Panc1 (cell line): Measurements from ENCODE around the gene NTM. TPM values are rescaled to one million over a fixed set of nuclear protein-coding genes. Genes with fewer than 3 reads are reported as not detected.

ENCODE experiments used
- ATAC-seq: fragments of 200-7000 bp; cut with Tn5 transposase; 2 replicates; pipeline ENCODE4 v1.9.1; 2020; ENCODE audit warnings: mild to moderate bottlenecking, moderate library complexity
- BruUV-seq: library from RNA; stranded (reverse); fragments of 400-500 nt; replicated peaks from 2 replicates; lab custom pipeline; 2021; lab: Mats Ljungman, UMichigan
- CTCF ChIA-PET: fragments of 300-600 bp; sonication (Branson Sonifier 250); formaldehyde crosslinking; loops from one replicate; lab custom pipeline; 2022; ENCODE audit warnings: antibody characterized with exemption; lab: Charles Lee
- POLR2A ChIA-PET: fragments of 300-600 bp; sonication (Branson Sonifier 250); formaldehyde crosslinking; loops from one replicate; lab custom pipeline; 2022; ENCODE audit warnings: antibody characterized with exemption; lab: Charles Lee
- DNase-seq: peaks from one replicate; pipeline ENCODE4 v3.0.0-alpha.2; 2010; ENCODE audit warnings: low read depth, low spot score
- H3K27ac ChIP-seq: 2 replicates; pipeline ENCODE4 v1.5.1; 2011; ENCODE audit warnings: mild to moderate bottlenecking, low read length, inconsistent platforms
- H3K27me3 ChIP-seq: fragments of 200-500 bp; sonication (Bioruptor generic); 2 replicates; pipeline ENCODE4 v1.6.0; 2014; ENCODE audit warnings: low read length, inconsistent platforms; ENCODE audit not compliant: control insufficient read depth, insufficient read depth
- H3K36me3 ChIP-seq: fragments of 200-500 bp; sonication (Bioruptor generic); 2 replicates; pipeline ENCODE4 v1.5.1; 2014; ENCODE audit warnings: inconsistent platforms, mild to moderate bottlenecking, low read length, moderate library complexity; ENCODE audit not compliant: control insufficient read depth, insufficient read depth
- H3K4me1 ChIP-seq: 2 replicates; pipeline ENCODE4 v1.5.1; 2011; ENCODE audit warnings: inconsistent platforms, mild to moderate bottlenecking, low read length, moderate library complexity; ENCODE audit not compliant: control insufficient read depth, insufficient read depth
- H3K4me3 ChIP-seq, 2 experiments: 2 replicates each; pipeline ENCODE4 v1.5.1; 2011 to 2012; ENCODE audit warnings: low read depth in 2 of 2, low read length in 2 of 2, mild to moderate bottlenecking in 2 of 2, inconsistent platforms in 1 of 2, moderate library complexity in 1 of 2
- H3K9me3 ChIP-seq: fragments of 200-500 bp; sonication (Bioruptor generic); 2 replicates; pipeline ENCODE4 v1.5.1; 2014; ENCODE audit warnings: low read depth, mild to moderate bottlenecking, inconsistent platforms, low read length, moderate library complexity; ENCODE audit not compliant: control insufficient read depth, insufficient read depth
- POLR2AphosphoS5 ChIP-seq: IDR thresholded peaks from 2 replicates; pipeline ENCODE4 v1.6.1; 2012; ENCODE audit warnings: mild to moderate bottlenecking, low read depth, low read length, moderate library complexity
- SIN3A ChIP-seq: IDR thresholded peaks from 2 replicates; pipeline ENCODE4 v1.6.1; 2012; ENCODE audit warnings: low read depth, mild to moderate bottlenecking, low read length, moderate library complexity, borderline replicate concordance; ENCODE audit not compliant: insufficient read depth
- TCF7L2 ChIP-seq: IDR thresholded peaks from 2 replicates; pipeline ENCODE4 v1.6.1; 2011; ENCODE audit warnings: mild to moderate bottlenecking, low read depth, low read length, inconsistent platforms
- in situ Hi-C: cut with HindIII; loops from 2 replicates; pipeline ENCODE4 v1.10.0; 2016; ENCODE audit warnings: low sequenced_read_pairs, low pct_unique_long_range_greater_than_20kb
- intact Hi-C: fragments of 100-400 bp; cut with micrococcal nuclease; formaldehyde crosslinking; loops from one replicate; pipeline ENCODE4 v1.10.0; 2022; ENCODE audit not compliant: unreplicated experiment
- total RNA-seq: library from RNA; stranded (reverse); gene quantifications from one replicate; pipeline ENCODE4 v1.2.1, GENCODE V29; 2021; ENCODE audit not compliant: unreplicated experiment
- TF ChIP-seq, protein P1 (sequence below), 2 experiments: IDR thresholded peaks; 2 replicates each; pipeline ENCODE4 v1.6.1; 2011 to 2012; ENCODE audit warnings: low read depth in 2 of 2, control low read depth in 1 of 2, low read length in 1 of 2, mild to moderate bottlenecking in 1 of 2, moderate library complexity in 1 of 2; ENCODE audit not compliant: insufficient read depth in 1 of 2
- TF ChIP-seq, protein P2 (sequence below): fragments of 450-650 bp; IDR thresholded peaks from 2 replicates; pipeline ENCODE4 v1.5.1; 2017; ENCODE audit warnings: mild to moderate bottlenecking

The NTM gene
- total RNA-seq, 1 experiment from 2014 or later = 0.10 TPM

DNA sequence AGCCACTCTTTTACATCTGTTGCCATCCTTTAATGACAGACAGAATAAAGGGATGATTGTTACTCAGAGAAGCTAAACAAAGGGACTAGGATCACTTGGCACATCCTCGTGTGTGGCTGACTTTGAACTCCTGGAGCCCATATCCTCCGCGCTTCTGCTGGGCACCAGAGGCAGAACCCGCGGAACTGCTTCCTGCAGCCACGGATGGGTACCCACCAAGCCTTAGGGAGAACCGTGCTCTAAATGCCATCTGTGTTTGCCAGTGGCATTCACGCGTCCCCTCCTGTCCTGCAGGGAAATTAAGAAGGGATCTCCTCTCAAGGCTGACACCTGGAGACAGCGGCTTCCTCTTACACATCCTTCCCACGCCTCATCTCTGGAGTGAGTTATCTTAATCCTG lies 294.4 kb downstream of the NTM start:
- peaks cover 6% of the 10 kb centered on the region for H3K27me3 ChIP-seq

DNA sequence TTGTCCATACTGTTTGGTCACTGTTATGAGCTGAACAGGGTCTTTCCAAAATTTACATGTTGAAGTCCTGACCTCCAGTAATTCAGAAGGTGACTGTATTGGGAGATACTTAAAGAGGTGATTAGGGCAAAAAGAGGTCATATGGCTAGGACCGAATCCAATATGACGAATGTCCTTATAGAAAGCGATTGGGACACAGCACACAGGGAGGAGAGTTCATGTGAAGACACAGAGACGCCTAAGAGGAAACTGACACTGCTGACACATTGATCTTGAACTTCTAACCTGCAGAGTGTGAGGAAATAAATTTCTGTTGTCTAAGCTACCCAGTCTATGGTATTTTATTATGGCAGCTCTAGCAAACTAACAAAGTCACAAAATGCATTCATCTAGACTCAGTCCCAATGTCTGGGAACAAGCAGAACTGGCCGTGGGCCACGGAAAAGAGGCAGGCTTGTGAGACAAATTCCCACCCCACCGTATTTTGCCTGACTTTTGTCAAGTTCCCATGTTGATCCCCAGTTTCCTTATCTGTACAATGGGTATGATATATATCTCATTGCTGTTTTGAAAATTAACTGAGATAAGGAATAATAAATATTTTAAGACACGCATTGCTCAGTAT lies 295.0 kb downstream of the NTM start:
- BruUV-seq = no TSS peak
- Histone ChIP-seq H3K4me3 (no peak overlapping the region), H3K9me3 (no peaks in the 10 kb centered on the region), H3K27me3 (peaks cover 3% of the 10 kb centered on the region), H3K36me3 (no peaks in the 10 kb centered on the region), H3K4me1 (no peaks in the 10 kb centered on the region), H3K27ac (no peak overlapping the region)
- in situ Hi-C loops = no loop called here
- ChIA-PET POLR2A (no interaction called here), CTCF (no interaction called here)
- TF ChIP-seq, protein P1, sequence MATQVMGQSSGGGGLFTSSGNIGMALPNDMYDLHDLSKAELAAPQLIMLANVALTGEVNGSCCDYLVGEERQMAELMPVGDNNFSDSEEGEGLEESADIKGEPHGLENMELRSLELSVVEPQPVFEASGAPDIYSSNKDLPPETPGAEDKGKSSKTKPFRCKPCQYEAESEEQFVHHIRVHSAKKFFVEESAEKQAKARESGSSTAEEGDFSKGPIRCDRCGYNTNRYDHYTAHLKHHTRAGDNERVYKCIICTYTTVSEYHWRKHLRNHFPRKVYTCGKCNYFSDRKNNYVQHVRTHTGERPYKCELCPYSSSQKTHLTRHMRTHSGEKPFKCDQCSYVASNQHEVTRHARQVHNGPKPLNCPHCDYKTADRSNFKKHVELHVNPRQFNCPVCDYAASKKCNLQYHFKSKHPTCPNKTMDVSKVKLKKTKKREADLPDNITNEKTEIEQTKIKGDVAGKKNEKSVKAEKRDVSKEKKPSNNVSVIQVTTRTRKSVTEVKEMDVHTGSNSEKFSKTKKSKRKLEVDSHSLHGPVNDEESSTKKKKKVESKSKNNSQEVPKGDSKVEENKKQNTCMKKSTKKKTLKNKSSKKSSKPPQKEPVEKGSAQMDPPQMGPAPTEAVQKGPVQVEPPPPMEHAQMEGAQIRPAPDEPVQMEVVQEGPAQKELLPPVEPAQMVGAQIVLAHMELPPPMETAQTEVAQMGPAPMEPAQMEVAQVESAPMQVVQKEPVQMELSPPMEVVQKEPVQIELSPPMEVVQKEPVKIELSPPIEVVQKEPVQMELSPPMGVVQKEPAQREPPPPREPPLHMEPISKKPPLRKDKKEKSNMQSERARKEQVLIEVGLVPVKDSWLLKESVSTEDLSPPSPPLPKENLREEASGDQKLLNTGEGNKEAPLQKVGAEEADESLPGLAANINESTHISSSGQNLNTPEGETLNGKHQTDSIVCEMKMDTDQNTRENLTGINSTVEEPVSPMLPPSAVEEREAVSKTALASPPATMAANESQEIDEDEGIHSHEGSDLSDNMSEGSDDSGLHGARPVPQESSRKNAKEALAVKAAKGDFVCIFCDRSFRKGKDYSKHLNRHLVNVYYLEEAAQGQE (IDR thresholded peaks at IDR 0.05; ENCODE audit: insufficient read depth in 1 of 2, low read depth in 2 of 2, low read length in 1 of 2) = no peak
- no peak for TF ChIP-seq TCF7L2
- TF ChIP-seq SIN3A = no peak
- TF ChIP-seq POLR2AphosphoS5 = no peak
- TF ChIP-seq, protein P2, sequence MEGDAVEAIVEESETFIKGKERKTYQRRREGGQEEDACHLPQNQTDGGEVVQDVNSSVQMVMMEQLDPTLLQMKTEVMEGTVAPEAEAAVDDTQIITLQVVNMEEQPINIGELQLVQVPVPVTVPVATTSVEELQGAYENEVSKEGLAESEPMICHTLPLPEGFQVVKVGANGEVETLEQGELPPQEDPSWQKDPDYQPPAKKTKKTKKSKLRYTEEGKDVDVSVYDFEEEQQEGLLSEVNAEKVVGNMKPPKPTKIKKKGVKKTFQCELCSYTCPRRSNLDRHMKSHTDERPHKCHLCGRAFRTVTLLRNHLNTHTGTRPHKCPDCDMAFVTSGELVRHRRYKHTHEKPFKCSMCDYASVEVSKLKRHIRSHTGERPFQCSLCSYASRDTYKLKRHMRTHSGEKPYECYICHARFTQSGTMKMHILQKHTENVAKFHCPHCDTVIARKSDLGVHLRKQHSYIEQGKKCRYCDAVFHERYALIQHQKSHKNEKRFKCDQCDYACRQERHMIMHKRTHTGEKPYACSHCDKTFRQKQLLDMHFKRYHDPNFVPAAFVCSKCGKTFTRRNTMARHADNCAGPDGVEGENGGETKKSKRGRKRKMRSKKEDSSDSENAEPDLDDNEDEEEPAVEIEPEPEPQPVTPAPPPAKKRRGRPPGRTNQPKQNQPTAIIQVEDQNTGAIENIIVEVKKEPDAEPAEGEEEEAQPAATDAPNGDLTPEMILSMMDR = no peak
- intact Hi-C loops = no loop called here
- DNase-seq = no peak
- no peak for ATAC-seq

More for the DNA sequence above, 294.4 kb downstream of the NTM start:
- H3K4me1 ChIP-seq = no peaks in the 10 kb centered on the region
- no peak overlapping the region for H3K4me3 ChIP-seq
- no peaks in the 10 kb centered on the region for H3K9me3 ChIP-seq
- ChIA-PET CTCF (no interaction called here), POLR2A (no interaction called here)
- intact Hi-C loops (no loop called here), in situ Hi-C loops (no loop called here)
- no peaks in the 10 kb centered on the region for H3K36me3 ChIP-seq
- TF ChIP-seq, protein P1 (IDR thresholded peaks at IDR 0.05; ENCODE audit: insufficient read depth in 1 of 2, low read depth in 2 of 2, low read length in 1 of 2) = no peak
- TF ChIP-seq, protein P2 = no peak
- no peak for TF ChIP-seq POLR2AphosphoS5
- no TSS peak for BruUV-seq
- ATAC-seq = no peak
- no peak for DNase-seq
- H3K27ac ChIP-seq = no peak overlapping the region
